ENCODE measurements around the gene TMEM167A. TPM values are rescaled to one million over a fixed set of nuclear protein-coding genes. Genes with fewer than 3 reads are reported as not detected.

The TMEM167A gene
- total RNA-seq, 1 donor from 2014 or later = 163 TPM

DNA sequence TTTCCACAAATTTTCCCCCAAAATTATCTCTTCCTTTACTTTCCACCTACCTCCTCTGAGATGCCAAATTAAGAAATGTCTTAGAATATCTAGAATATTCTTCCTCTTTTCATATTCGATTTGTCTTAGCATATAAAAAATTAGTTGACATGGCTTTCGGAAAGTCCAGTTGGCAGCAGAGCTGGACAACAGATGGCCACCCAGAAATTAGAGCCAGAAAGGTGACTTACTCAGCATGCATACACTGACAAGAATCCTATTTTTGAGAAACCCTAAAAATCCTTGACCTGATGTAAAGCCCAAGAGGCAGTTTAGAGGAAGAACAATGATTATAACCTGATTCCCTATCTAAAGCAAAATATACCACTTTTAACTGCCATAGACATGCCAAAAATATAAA, 22.0 kb downstream of the TMEM167A start:
- no peak overlapping the region for H3K27ac Mint-ChIP-seq (ENCODE audit: unreplicated experiment)
- Histone ChIP-seq H4K20me1 (ENCODE audit: insufficient read depth, low read length) (peaks cover 22% of the 10 kb centered on the region), H3K4me3 (ENCODE audit: insufficient read depth, low read depth, low read length) (no peak overlapping the region), H3K36me3 (ENCODE audit: insufficient read depth, low read length) (peaks cover 33% of the 10 kb centered on the region), H3K9me3 (ENCODE audit: insufficient read depth, low read depth, low read length) (no peaks in the 10 kb centered on the region), H3K4me1 (ENCODE audit: insufficient read depth, low read length) (no peaks in the 10 kb centered on the region), H3K9ac (ENCODE audit: low read length) (no peak overlapping the region), H3K79me2 (ENCODE audit: insufficient read depth, low read length) (peaks cover 15% of the 10 kb centered on the region), H2AFZ (ENCODE audit: low read depth, low read length) (no peak overlapping the region), H3K27ac (ENCODE audit: low read depth, low read length) (no peak overlapping the region), H3K27me3 (ENCODE audit: insufficient read depth, low read length) (no peaks in the 10 kb centered on the region), H3K4me2 (ENCODE audit: low read length) (no peak overlapping the region)
- H3K36me3 Mint-ChIP-seq (ENCODE audit: low read depth, unreplicated experiment) = peaks cover 4% of the 10 kb centered on the region
- H3K4me3 Mint-ChIP-seq (ENCODE audit: unreplicated experiment) = no peak overlapping the region
- DNase-seq (ENCODE audit: low read depth) = no peak
- TF ChIP-seq EZH2 (IDR thresholded peaks at IDR 0.05; ENCODE audit: insufficient read depth, low read length) = no peak
- TF ChIP-seq, protein P1, sequence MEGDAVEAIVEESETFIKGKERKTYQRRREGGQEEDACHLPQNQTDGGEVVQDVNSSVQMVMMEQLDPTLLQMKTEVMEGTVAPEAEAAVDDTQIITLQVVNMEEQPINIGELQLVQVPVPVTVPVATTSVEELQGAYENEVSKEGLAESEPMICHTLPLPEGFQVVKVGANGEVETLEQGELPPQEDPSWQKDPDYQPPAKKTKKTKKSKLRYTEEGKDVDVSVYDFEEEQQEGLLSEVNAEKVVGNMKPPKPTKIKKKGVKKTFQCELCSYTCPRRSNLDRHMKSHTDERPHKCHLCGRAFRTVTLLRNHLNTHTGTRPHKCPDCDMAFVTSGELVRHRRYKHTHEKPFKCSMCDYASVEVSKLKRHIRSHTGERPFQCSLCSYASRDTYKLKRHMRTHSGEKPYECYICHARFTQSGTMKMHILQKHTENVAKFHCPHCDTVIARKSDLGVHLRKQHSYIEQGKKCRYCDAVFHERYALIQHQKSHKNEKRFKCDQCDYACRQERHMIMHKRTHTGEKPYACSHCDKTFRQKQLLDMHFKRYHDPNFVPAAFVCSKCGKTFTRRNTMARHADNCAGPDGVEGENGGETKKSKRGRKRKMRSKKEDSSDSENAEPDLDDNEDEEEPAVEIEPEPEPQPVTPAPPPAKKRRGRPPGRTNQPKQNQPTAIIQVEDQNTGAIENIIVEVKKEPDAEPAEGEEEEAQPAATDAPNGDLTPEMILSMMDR (IDR thresholded peaks at IDR 0.05; ENCODE audit: insufficient read depth, low read depth, low read length) = no peak
- H3K27me3 Mint-ChIP-seq (ENCODE audit: low read depth, unreplicated experiment) = no peaks in the 10 kb centered on the region
- peaks cover 20% of the 10 kb centered on the region for H3K4me1 Mint-ChIP-seq (ENCODE audit: low read depth, unreplicated experiment)
- no peak for FAIRE-seq
- H3K9me3 Mint-ChIP-seq (ENCODE audit: unreplicated experiment) = no peaks in the 10 kb centered on the region

DNA sequence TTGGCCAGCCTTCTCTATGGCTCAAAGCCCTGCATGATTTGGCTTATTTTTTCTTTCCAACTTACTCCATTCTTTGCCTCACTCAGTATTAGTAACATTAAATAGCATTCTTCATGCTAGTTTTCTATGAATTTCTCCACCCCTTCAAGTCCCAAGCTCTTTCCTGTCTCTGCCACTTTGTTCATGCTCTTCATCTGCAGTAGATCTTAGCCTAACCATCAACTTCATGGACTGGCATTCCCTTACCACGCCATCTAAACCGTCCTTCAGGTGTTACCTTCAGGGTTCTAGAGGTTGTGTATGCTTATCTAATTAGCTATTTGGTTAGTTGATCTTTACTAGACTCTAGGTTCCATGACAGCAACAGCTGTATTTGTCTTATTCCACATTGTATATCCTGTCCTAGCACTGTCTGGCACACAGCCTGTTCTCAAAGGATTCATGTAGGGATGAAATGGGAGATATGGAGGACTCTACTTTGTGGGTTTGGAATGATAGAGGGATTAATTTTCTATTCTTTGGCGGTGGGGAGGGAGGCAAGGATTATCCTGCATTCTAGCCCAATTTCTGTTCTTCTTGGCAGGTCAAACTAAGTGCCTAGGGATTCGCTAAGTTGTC, 26.4 kb downstream of the TMEM167A start:
- no peaks in the 10 kb centered on the region for H3K27me3 Mint-ChIP-seq (ENCODE audit: low read depth, unreplicated experiment)
- peaks cover 24% of the 10 kb centered on the region for H3K36me3 ChIP-seq (ENCODE audit: insufficient read depth, low read length)
- no peak overlapping the region for H3K9ac ChIP-seq (ENCODE audit: low read length)
- H3K9me3 ChIP-seq (ENCODE audit: insufficient read depth, low read depth, low read length) = no peaks in the 10 kb centered on the region
- peaks cover 3% of the 10 kb centered on the region for H3K36me3 Mint-ChIP-seq (ENCODE audit: low read depth, unreplicated experiment)
- DNase-seq (ENCODE audit: low read depth) = no peak
- H3K27ac Mint-ChIP-seq (ENCODE audit: unreplicated experiment) = no peak overlapping the region
- no peaks in the 10 kb centered on the region for H3K79me2 ChIP-seq (ENCODE audit: insufficient read depth, low read length)
- TF ChIP-seq EZH2 (IDR thresholded peaks at IDR 0.05; ENCODE audit: insufficient read depth, low read length) = no peak
- TF ChIP-seq, protein P1 (IDR thresholded peaks at IDR 0.05; ENCODE audit: insufficient read depth, low read depth, low read length) = no peak
- H2AFZ ChIP-seq (ENCODE audit: low read depth, low read length) = no peak overlapping the region
- H3K4me3 Mint-ChIP-seq (ENCODE audit: unreplicated experiment) = no peak overlapping the region
- no peak overlapping the region for H3K4me2 ChIP-seq (ENCODE audit: low read length)
- H3K4me1 ChIP-seq (ENCODE audit: insufficient read depth, low read length) = no peaks in the 10 kb centered on the region
- H3K4me3 ChIP-seq (ENCODE audit: insufficient read depth, low read depth, low read length) = no peak overlapping the region
- no peak for FAIRE-seq
- peaks cover 30% of the 10 kb centered on the region for H3K4me1 Mint-ChIP-seq (ENCODE audit: low read depth, unreplicated experiment)
- peaks cover 14% of the 10 kb centered on the region for H4K20me1 ChIP-seq (ENCODE audit: insufficient read depth, low read length)
- H3K27ac ChIP-seq (ENCODE audit: low read depth, low read length) = no peak overlapping the region
- H3K27me3 ChIP-seq (ENCODE audit: insufficient read depth, low read length) = no peaks in the 10 kb centered on the region
- H3K9me3 Mint-ChIP-seq (ENCODE audit: unreplicated experiment) = no peaks in the 10 kb centered on the region

DNA sequence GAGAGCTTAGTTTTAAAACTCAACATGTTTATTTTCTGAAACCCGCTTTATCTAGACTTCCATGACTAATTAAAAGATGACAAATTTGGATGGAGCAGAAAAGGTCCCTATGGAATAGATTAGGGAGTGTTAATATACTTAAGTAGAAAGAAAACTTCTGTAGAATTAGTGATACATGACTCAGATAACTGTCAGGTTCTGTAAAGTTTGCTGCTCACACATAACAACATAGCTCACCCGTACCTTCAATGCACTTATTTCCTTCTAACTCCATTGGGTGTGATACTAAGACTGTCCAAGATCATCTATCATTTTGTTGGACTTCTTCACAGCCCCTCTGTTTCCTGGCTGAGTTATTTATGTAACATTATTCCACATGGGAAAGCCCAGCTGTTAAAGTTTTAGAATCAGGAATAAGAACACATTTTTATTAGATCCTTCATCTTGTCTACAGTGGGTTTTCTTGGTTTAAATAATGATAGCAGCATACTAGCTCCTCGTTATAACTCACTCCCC, 27.8 kb downstream of the TMEM167A start:
- H3K4me2 ChIP-seq (ENCODE audit: low read length) = no peak overlapping the region
- H3K36me3 ChIP-seq (ENCODE audit: insufficient read depth, low read length) = peaks cover 18% of the 10 kb centered on the region
- H3K27ac ChIP-seq (ENCODE audit: low read depth, low read length) = no peak overlapping the region
- Mint-ChIP-seq H3K27me3 (ENCODE audit: low read depth, unreplicated experiment) (no peaks in the 10 kb centered on the region), H3K9me3 (ENCODE audit: unreplicated experiment) (no peaks in the 10 kb centered on the region), H3K36me3 (ENCODE audit: low read depth, unreplicated experiment) (peaks cover 3% of the 10 kb centered on the region), H3K4me1 (ENCODE audit: low read depth, unreplicated experiment) (peaks cover 21% of the 10 kb centered on the region), H3K27ac (ENCODE audit: unreplicated experiment) (no peak overlapping the region), H3K4me3 (ENCODE audit: unreplicated experiment) (no peak overlapping the region)
- no peaks in the 10 kb centered on the region for H3K27me3 ChIP-seq (ENCODE audit: insufficient read depth, low read length)
- H4K20me1 ChIP-seq (ENCODE audit: insufficient read depth, low read length) = peaks cover 11% of the 10 kb centered on the region
- H3K79me2 ChIP-seq (ENCODE audit: insufficient read depth, low read length) = no peaks in the 10 kb centered on the region
- no peaks in the 10 kb centered on the region for H3K9me3 ChIP-seq (ENCODE audit: insufficient read depth, low read depth, low read length)
- TF ChIP-seq EZH2 (IDR thresholded peaks at IDR 0.05; ENCODE audit: insufficient read depth, low read length) = no peak
- TF ChIP-seq, protein P1 (IDR thresholded peaks at IDR 0.05; ENCODE audit: insufficient read depth, low read depth, low read length) = no peak
- no peak overlapping the region for H3K9ac ChIP-seq (ENCODE audit: low read length)
- FAIRE-seq (no peak), DNase-seq (ENCODE audit: low read depth) (peak; percentile 45)
- H3K4me3 ChIP-seq (ENCODE audit: insufficient read depth, low read depth, low read length) = no peak overlapping the region
- H2AFZ ChIP-seq (ENCODE audit: low read depth, low read length) = no peak overlapping the region
- H3K4me1 ChIP-seq (ENCODE audit: insufficient read depth, low read length) = no peaks in the 10 kb centered on the region

Data from astrocyte (in vitro differentiated cells and primary cell).